HepG2 (cell line): ENCODE data around the gene PFN4. TPM values are rescaled to one million over a fixed set of nuclear protein-coding genes. Genes with fewer than 3 reads are reported as not detected.

ENCODE experiments used
- AGO2 ChIP-seq: fragments of 200-400 bp; formaldehyde crosslinking; optimal IDR thresholded peaks from 2 replicates; pipeline ENCODE3; 2017; ENCODE audit warnings: mild to moderate bottlenecking, low read depth, low read length, moderate library complexity
- ATF7 ChIP-seq, 2 experiments: fragments of 450-650 bp in 1 of 2; sonication (generic) in 1 of 2; formaldehyde crosslinking in 1 of 2; IDR thresholded peaks; 2 replicates each; pipeline versions ENCODE4 v1.4.0 to v1.6.1; 2016 to 2020; ENCODE audit warnings: antibody characterized with exemption in 1 of 2, mild to moderate bottlenecking in 1 of 2, missing genetic modification reagents in 1 of 2
- CBX2 ChIP-seq, 2 experiments: fragments of 200-600 bp in 1 of 2; sonication (generic); formaldehyde crosslinking in 1 of 2; IDR thresholded peaks; 2 replicates each; pipeline versions ENCODE4 v1.7.0 to v1.8.1; 2018 to 2022; ENCODE audit warnings: low read depth in 2 of 2, low read length in 1 of 2, mild to moderate bottlenecking in 1 of 2, missing genetic modification reagents in 1 of 2
- GABPB1 ChIP-seq: IDR thresholded peaks from 2 replicates; pipeline ENCODE4 v1.6.1; 2016; ENCODE audit warnings: mild to moderate bottlenecking, missing genetic modification reagents, moderate library complexity, missing compliant biosample characterization
- HNRNPUL1 ChIP-seq: fragments of 200-400 bp; formaldehyde crosslinking; IDR thresholded peaks from 2 replicates; pipeline ENCODE4 v1.6.1; 2017; ENCODE audit warnings: low read depth, mild to moderate bottlenecking, low read length, moderate library complexity
- JDP2 ChIP-seq: sonication (generic); formaldehyde crosslinking; IDR thresholded peaks from 2 replicates; pipeline ENCODE4 v1.8.1; 2022; ENCODE audit warnings: missing genetic modification reagents, borderline replicate concordance
- KMT2B ChIP-seq: IDR thresholded peaks from 2 replicates; pipeline ENCODE4 v1.6.1; 2016; ENCODE audit warnings: missing genetic modification reagents, missing compliant biosample characterization
- SALL1 ChIP-seq: sonication (generic); formaldehyde crosslinking; IDR thresholded peaks from 2 replicates; pipeline ENCODE4 v1.8.0; 2022; ENCODE audit warnings: mild to moderate bottlenecking, missing genetic modification reagents
- SMAD9 ChIP-seq: sonication (generic); formaldehyde crosslinking; IDR thresholded peaks from 2 replicates; pipeline ENCODE4 v1.5.1; 2020; ENCODE audit warnings: mild to moderate bottlenecking, missing genetic modification reagents
- SNRNP70 ChIP-seq: fragments of 200-400 bp; formaldehyde crosslinking; IDR thresholded peaks from 2 replicates; pipeline ENCODE4 v1.6.1; 2017; ENCODE audit warnings: mild to moderate bottlenecking, low read depth, low read length, moderate library complexity
- SRSF4 ChIP-seq: fragments of 200-400 bp; formaldehyde crosslinking; IDR thresholded peaks from one replicate; pipeline ENCODE4 v1.6.1; 2018; ENCODE audit warnings: mild to moderate bottlenecking, low read depth, low read length, moderate library complexity; ENCODE audit not compliant: poor library complexity, severe bottlenecking
- ZBTB7A ChIP-seq: sonication (generic); formaldehyde crosslinking; IDR thresholded peaks from 2 replicates; pipeline ENCODE4 v1.8.0; 2022; ENCODE audit warnings: mild to moderate bottlenecking, missing genetic modification reagents
- ZNF234 ChIP-seq: sonication (generic); formaldehyde crosslinking; conservative IDR thresholded peaks from 2 replicates; pipeline ENCODE4 v1.5.1; 2020; ENCODE audit warnings: mild to moderate bottlenecking, missing genetic modification reagents
- ZNF460 ChIP-seq: sonication (generic); formaldehyde crosslinking; IDR thresholded peaks from 2 replicates; pipeline ENCODE4 v1.5.1; 2020; ENCODE audit warnings: missing genetic modification reagents, mild to moderate bottlenecking, borderline replicate concordance
- ZNF605 ChIP-seq: sonication (generic); formaldehyde crosslinking; IDR thresholded peaks from 2 replicates; pipeline ENCODE4 v1.8.0; 2022; ENCODE audit warnings: mild to moderate bottlenecking, missing genetic modification reagents
- ZNF891 ChIP-seq: sonication (generic); formaldehyde crosslinking; IDR thresholded peaks from 2 replicates; pipeline ENCODE4 v1.5.0; 2020; ENCODE audit warnings: mild to moderate bottlenecking, missing genetic modification reagents
- polyA plus RNA-seq, 8 experiments: library from polyadenylated mRNA; depleted of rRNA in 3 of 8; stranded (reverse) in 7 of 8; unstranded in 1 of 8; fragments of >200 nt; fragmentation: Illumina TruSeq in 4 of 8; extraction: Trizol in 4 of 8; gene quantifications; 2 replicates each; pipeline versions ENCODE4 v1.2.1 to v1.2.3, GENCODE V29; 2011 to 2016; ENCODE audit warnings: low read depth in 4 of 8, missing spikeins in 1 of 8, mixed read lengths in 1 of 8; ENCODE audit not compliant: insufficient read depth in 1 of 8
- total RNA-seq, 5 experiments: library from RNA; depleted of rRNA; stranded (reverse); fragments of >200 nt; fragmentation: Illumina TruSeq; extraction: Trizol; gene quantifications; 2 replicates each; pipeline ENCODE4 v1.2.3, GENCODE V29; 2016; ENCODE audit warnings: low read depth in 1 of 5
- TF ChIP-seq, protein P1 (sequence below): sonication (generic); formaldehyde crosslinking; IDR thresholded peaks from 2 replicates; pipeline ENCODE4 v1.8.0; 2022; ENCODE audit warnings: mild to moderate bottlenecking, missing genetic modification reagents, borderline replicate concordance
- TF ChIP-seq, protein P2 (sequence below), 2 experiments: sonication (generic) in 1 of 2; formaldehyde crosslinking in 1 of 2; IDR thresholded peaks; 2 replicates each; pipeline versions ENCODE4 v1.4.0 to v1.6.1; 2018 to 2020; ENCODE audit warnings: missing genetic modification reagents in 2 of 2, borderline replicate concordance in 1 of 2, low read depth in 1 of 2, mild to moderate bottlenecking in 1 of 2, missing biosample characterization in 1 of 2
- TF ChIP-seq, protein P3 (sequence below): sonication (generic); formaldehyde crosslinking; IDR thresholded peaks from 2 replicates; pipeline ENCODE4 v1.5.0; 2020; ENCODE audit warnings: missing genetic modification reagents
- TF ChIP-seq, protein P4 (sequence below): sonication (generic); formaldehyde crosslinking; IDR thresholded peaks from 2 replicates; pipeline ENCODE4 v1.5.0; 2020; ENCODE audit warnings: mild to moderate bottlenecking, low read depth, missing genetic modification reagents, borderline replicate concordance
- TF ChIP-seq, protein P5 (sequence below): sonication (generic); formaldehyde crosslinking; IDR thresholded peaks from 2 replicates; pipeline ENCODE4 v1.4.0; 2020; ENCODE audit warnings: missing genetic modification reagents, borderline replicate concordance

The PFN4 gene
- total and polyA plus RNA-seq, 2 of the 13 experiments (the other 11 are each of a cell fraction or from before 2014, with no cell fraction given): 0.12 to 0.20 TPM

DNA sequence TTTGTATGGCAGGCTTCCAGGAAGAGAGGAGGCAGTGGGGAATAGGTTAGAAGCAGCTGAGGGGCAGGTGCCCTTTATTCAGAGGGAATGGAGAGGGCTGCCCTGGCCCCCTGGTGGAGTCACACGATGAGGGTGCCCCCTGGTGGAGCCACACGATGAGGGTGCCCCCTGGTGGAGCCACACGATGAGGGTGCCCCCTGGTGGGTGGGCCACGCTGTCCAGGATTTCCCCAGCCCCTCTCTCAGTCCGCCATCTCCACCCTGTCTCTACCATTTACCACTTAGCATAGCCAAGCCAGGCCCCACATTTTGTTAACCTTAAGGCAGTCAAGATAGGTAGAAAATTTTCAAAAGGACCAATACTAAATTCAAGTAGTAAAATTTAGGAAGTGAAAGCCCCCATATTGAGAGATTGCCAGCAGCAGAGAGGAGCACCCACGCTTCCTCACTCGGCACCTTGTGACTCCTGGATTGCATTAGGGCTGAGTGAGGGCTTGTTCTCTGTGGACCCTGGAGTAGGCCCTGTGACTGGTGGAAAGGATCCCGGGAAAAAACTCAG lies 41.4 kb upstream of the PFN4 start (continued):
- peak; percentile 46; the same call in 1 of the 2 replicates for TF ChIP-seq ZNF891 (CRISPR knock-in tag)
- TF ChIP-seq JDP2 (CRISPR knock-in tag): no peak
- TF ChIP-seq, protein P1, sequence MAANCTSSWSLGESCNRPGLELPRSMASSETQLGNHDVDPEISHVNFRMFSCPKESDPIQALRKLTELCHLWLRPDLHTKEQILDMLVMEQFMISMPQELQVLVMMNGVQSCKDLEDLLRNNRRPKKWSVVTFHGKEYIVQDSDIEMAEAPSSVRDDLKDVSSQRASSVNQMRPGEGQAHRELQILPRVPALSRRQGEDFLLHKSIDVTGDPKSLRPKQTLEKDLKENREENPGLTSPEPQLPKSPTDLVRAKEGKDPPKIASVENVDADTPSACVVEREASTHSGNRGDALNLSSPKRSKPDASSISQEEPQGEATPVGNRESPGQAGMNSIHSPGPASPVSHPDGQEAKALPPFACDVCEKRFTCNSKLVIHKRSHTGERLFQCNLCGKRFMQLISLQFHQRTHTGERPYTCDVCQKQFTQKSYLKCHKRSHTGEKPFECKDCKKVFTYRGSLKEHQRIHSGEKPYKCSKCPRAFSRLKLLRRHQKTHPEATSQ: no peak
- TF ChIP-seq, protein P2, sequence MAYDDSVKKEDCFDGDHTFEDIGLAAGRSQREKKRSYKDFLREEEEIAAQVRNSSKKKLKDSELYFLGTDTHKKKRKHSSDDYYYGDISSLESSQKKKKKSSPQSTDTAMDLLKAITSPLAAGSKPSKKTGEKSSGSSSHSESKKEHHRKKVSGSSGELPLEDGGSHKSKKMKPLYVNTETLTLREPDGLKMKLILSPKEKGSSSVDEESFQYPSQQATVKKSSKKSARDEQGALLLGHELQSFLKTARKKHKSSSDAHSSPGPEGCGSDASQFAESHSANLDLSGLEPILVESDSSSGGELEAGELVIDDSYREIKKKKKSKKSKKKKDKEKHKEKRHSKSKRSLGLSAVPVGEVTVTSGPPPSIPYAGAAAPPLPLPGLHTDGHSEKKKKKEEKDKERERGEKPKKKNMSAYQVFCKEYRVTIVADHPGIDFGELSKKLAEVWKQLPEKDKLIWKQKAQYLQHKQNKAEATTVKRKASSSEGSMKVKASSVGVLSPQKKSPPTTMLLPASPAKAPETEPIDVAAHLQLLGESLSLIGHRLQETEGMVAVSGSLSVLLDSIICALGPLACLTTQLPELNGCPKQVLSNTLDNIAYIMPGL (CRISPR knock-in tag; IDR thresholded peaks at IDR 0.05; ENCODE audit: borderline replicate concordance in 1 of 2, low read depth in 1 of 2): peak; percentile 75 to 87
- TF ChIP-seq ZBTB7A (CRISPR knock-in tag): 0 out of 2 replicates have a peak, but pooled peaks have one; percentile 46
- TF ChIP-seq SNRNP70: no peak
- no peak for TF ChIP-seq KMT2B (CRISPR knock-in tag)
- no peak for TF ChIP-seq ZNF605 (CRISPR knock-in tag)
- TF ChIP-seq SALL1 (CRISPR knock-in tag): peak; percentile 66; the same call in 1 of the 2 replicates
- TF ChIP-seq, protein P3, sequence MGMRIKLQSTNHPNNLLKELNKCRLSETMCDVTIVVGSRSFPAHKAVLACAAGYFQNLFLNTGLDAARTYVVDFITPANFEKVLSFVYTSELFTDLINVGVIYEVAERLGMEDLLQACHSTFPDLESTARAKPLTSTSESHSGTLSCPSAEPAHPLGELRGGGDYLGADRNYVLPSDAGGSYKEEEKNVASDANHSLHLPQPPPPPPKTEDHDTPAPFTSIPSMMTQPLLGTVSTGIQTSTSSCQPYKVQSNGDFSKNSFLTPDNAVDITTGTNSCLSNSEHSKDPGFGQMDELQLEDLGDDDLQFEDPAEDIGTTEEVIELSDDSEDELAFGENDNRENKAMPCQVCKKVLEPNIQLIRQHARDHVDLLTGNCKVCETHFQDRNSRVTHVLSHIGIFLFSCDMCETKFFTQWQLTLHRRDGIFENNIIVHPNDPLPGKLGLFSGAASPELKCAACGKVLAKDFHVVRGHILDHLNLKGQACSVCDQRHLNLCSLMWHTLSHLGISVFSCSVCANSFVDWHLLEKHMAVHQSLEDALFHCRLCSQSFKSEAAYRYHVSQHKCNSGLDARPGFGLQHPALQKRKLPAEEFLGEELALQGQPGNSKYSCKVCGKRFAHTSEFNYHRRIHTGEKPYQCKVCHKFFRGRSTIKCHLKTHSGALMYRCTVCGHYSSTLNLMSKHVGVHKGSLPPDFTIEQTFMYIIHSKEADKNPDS (CRISPR knock-in tag): no peak
- TF ChIP-seq, protein P4, sequence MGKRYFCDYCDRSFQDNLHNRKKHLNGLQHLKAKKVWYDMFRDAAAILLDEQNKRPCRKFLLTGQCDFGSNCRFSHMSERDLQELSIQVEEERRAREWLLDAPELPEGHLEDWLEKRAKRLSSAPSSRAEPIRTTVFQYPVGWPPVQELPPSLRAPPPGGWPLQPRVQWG: no peak
- no peak for TF ChIP-seq ZNF460 (CRISPR knock-in tag)
- TF ChIP-seq ATF7 (IDR thresholded peaks at IDR 0.05): no peak
- no peak for TF ChIP-seq ATF7 (CRISPR knock-in tag; IDR thresholded peaks at IDR 0.05)
- no peak for TF ChIP-seq HNRNPUL1
- TF ChIP-seq CBX2 (IDR thresholded peaks at IDR 0.05; ENCODE audit: low read depth, low read length): no peak
- 0 out of 2 replicates have a peak, but pooled peaks have one; percentile 40 for TF ChIP-seq CBX2 (CRISPR knock-in tag; IDR thresholded peaks at IDR 0.05; ENCODE audit: low read depth)
- no peak for TF ChIP-seq SMAD9 (CRISPR knock-in tag)
- TF ChIP-seq, protein P5, sequence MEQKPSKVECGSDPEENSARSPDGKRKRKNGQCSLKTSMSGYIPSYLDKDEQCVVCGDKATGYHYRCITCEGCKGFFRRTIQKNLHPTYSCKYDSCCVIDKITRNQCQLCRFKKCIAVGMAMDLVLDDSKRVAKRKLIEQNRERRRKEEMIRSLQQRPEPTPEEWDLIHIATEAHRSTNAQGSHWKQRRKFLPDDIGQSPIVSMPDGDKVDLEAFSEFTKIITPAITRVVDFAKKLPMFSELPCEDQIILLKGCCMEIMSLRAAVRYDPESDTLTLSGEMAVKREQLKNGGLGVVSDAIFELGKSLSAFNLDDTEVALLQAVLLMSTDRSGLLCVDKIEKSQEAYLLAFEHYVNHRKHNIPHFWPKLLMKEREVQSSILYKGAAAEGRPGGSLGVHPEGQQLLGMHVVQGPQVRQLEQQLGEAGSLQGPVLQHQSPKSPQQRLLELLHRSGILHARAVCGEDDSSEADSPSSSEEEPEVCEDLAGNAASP (CRISPR knock-in tag): 0 out of 2 replicates have a peak, but pooled peaks have one; percentile 31
- TF ChIP-seq SRSF4: no peak
- TF ChIP-seq GABPB1 (CRISPR knock-in tag): peak; percentile 33; the same call in 1 of the 2 replicates
- TF ChIP-seq AGO2: no peak
- TF ChIP-seq ZNF234: no peak
